KMS-11 (cell line): ENCODE data around the gene PAK1.

Source experiments
- H2AFZ ChIP-seq: fragments of 200-600 bp; sonication (generic); 2 replicates; pipeline ENCODE4 v1.6.1; 2016; ENCODE audit warnings: antibody characterized with exemption, mixed run types, low read depth
- H3K27ac ChIP-seq: fragments of 200-600 bp; sonication (generic); 2 replicates; pipeline ENCODE4 v1.6.1; 2016; ENCODE audit warnings: mild to moderate bottlenecking, mixed run types
- H3K27me3 ChIP-seq: fragments of 200-600 bp; sonication (generic); 2 replicates; pipeline ENCODE4 v1.6.1; 2017; ENCODE audit warnings: mild to moderate bottlenecking, low read depth, mixed run types, moderate library complexity; ENCODE audit not compliant: insufficient read depth
- H3K36me3 ChIP-seq: fragments of 200-600 bp; sonication (generic); 2 replicates; pipeline ENCODE4 v1.6.1; 2017; ENCODE audit warnings: mild to moderate bottlenecking, mixed run types; ENCODE audit not compliant: insufficient read depth
- H3K4me1 ChIP-seq: fragments of 200-600 bp; sonication (generic); 2 replicates; pipeline ENCODE4 v1.6.1; 2016; ENCODE audit warnings: mild to moderate bottlenecking, low read depth, mixed run types; ENCODE audit not compliant: poor library complexity, severe bottlenecking
- H3K4me2 ChIP-seq: fragments of 200-600 bp; sonication (generic); 2 replicates; pipeline ENCODE4 v1.7.0; 2016; ENCODE audit warnings: mild to moderate bottlenecking, mixed run types
- H3K4me3 ChIP-seq: fragments of 200-600 bp; sonication (generic); IDR thresholded peaks from 2 replicates; pipeline ENCODE4 v1.6.1; 2017; ENCODE audit warnings: low read depth, low read length, mixed read lengths; ENCODE audit not compliant: insufficient read depth
- H3K79me2 ChIP-seq: fragments of 200-600 bp; sonication (generic); 2 replicates; pipeline ENCODE4 v1.6.1; 2016; ENCODE audit warnings: low read depth, mixed run types; ENCODE audit not compliant: insufficient read depth
- H3K9ac ChIP-seq: fragments of 200-600 bp; sonication (generic); 2 replicates; pipeline ENCODE4 v1.6.1; 2016; ENCODE audit warnings: mild to moderate bottlenecking, mixed run types
- H4K20me1 ChIP-seq: fragments of 200-600 bp; sonication (generic); 2 replicates; pipeline ENCODE4 v1.6.1; 2016; ENCODE audit warnings: mild to moderate bottlenecking, mixed run types; ENCODE audit not compliant: insufficient read depth
- TF ChIP-seq, protein P1 (sequence below): fragments of 200-600 bp; sonication (generic); conservative IDR thresholded peaks from 2 replicates; pipeline ENCODE4 v1.6.1; 2017; ENCODE audit warnings: low read depth, mild to moderate bottlenecking, antibody characterized with exemption, low read length, moderate library complexity, mixed read lengths

Gene PAK1

DNA sequence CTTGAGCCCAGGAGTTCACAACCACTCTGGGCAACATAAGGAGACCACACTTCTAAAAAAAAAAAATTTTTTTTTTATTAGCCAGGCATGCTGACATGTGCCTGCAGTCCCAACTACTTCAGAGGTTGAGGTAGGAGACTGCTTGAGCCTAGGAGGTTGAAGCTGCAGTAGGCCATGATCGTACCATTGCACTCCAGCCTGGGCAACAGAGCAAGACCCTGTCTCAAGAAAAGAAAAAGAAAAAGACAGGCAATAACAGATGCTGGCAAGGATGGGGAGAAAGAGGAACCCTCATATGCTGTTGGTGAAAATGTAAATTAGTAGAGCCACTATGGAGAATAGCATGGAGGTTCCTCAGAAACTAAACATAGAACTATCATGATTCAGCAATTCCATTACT lies 64.8 kb downstream of the PAK1 start:
- Histone ChIP-seq H3K27ac (no peak overlapping the region), H3K79me2 (no peaks in the 10 kb centered on the region), H3K9ac (no peak overlapping the region), H4K20me1 (no peaks in the 10 kb centered on the region), H2AFZ (no peak overlapping the region), H3K4me3 (no peak overlapping the region), H3K36me3 (no peaks in the 10 kb centered on the region), H3K4me2 (no peak overlapping the region), H3K27me3 (no peaks in the 10 kb centered on the region), H3K4me1 (peaks cover 6% of the 10 kb centered on the region)
- TF ChIP-seq, protein P1, sequence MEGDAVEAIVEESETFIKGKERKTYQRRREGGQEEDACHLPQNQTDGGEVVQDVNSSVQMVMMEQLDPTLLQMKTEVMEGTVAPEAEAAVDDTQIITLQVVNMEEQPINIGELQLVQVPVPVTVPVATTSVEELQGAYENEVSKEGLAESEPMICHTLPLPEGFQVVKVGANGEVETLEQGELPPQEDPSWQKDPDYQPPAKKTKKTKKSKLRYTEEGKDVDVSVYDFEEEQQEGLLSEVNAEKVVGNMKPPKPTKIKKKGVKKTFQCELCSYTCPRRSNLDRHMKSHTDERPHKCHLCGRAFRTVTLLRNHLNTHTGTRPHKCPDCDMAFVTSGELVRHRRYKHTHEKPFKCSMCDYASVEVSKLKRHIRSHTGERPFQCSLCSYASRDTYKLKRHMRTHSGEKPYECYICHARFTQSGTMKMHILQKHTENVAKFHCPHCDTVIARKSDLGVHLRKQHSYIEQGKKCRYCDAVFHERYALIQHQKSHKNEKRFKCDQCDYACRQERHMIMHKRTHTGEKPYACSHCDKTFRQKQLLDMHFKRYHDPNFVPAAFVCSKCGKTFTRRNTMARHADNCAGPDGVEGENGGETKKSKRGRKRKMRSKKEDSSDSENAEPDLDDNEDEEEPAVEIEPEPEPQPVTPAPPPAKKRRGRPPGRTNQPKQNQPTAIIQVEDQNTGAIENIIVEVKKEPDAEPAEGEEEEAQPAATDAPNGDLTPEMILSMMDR = no peak

DNA sequence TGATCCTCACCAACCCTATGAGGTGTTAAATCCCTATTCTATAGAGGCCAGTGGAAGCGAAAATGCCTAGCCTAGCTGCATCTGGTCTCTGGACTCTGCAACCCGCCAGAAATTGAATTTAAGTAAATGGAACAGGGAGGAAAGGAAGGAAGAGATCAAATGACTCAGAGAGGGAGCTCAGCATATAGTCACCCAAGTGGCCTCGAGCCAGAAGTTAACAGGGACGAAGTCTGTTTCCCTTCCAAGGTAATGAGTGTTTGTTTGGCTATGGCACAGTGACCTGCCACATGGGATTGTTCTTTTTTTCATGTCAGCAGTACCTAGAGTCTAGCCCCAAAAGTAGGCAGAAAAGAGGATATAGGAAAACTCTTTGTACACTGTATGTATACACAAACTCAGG lies 66.3 kb downstream of the PAK1 start:
- no peaks in the 10 kb centered on the region for H4K20me1 ChIP-seq
- no peaks in the 10 kb centered on the region for H3K27me3 ChIP-seq
- H3K36me3 ChIP-seq = no peaks in the 10 kb centered on the region
- H3K4me1 ChIP-seq = peaks cover 6% of the 10 kb centered on the region
- no peak overlapping the region for H3K27ac ChIP-seq
- TF ChIP-seq, protein P1 = no peak
- no peaks in the 10 kb centered on the region for H3K79me2 ChIP-seq
- no peak overlapping the region for H2AFZ ChIP-seq
- no peak overlapping the region for H3K9ac ChIP-seq
- H3K4me3 ChIP-seq = no peak overlapping the region
- H3K4me2 ChIP-seq = no peak overlapping the region

DNA sequence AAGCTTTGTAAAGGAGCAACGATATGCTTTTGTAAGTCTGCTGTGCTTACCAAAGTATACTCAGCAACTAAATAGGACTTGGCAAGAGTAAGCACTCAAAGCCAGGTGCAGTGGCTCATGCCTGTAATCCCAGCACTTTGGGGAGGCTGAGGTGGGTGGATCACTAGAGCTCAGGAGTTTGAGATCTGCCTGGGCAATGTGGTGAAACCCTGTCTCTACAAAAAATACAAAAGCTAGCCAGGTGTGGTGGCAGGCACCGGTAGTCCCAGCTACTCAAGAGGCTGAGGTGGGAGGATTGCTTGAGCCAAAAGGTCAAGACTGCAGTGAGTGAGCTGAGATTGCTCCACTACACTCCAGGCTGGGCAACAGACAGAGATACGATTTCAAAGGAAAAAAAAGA lies 67.5 kb downstream of the PAK1 start:
- Histone ChIP-seq H3K27me3 (no peaks in the 10 kb centered on the region), H3K79me2 (no peaks in the 10 kb centered on the region)

DNA sequence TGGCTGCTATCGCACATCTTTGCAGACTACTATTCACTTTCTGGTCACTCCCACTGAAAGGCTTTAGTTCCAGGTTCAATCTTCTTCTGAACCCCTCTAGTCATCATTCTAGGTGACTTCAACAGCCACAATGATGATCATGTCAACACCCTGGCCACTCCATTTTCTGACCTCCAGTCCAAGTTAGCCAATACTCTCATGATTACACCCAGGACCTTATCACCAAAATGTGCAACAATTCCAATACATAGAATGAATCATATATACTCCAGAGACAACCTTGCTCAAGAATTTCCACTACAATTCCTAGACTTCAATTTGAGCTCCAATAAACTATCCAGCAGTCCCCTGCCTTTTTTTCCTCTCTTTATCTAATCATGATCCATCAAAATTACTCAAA lies 70.7 kb downstream of the PAK1 start:
- Histone ChIP-seq H3K79me2 (no peaks in the 10 kb centered on the region), H4K20me1 (no peaks in the 10 kb centered on the region), H3K27ac (no peak overlapping the region), H3K27me3 (no peaks in the 10 kb centered on the region), H3K4me3 (no peak overlapping the region), H3K36me3 (no peaks in the 10 kb centered on the region), H3K4me2 (no peak overlapping the region), H3K4me1 (no peaks in the 10 kb centered on the region), H2AFZ (no peak overlapping the region), H3K9ac (no peak overlapping the region)
- TF ChIP-seq, protein P1 = no peak

More for the DNA sequence above, 67.5 kb downstream of the PAK1 start:
- no peak overlapping the region for H3K27ac ChIP-seq
- H3K9ac ChIP-seq = no peak overlapping the region
- no peak overlapping the region for H2AFZ ChIP-seq
- H3K36me3 ChIP-seq = no peaks in the 10 kb centered on the region
- H3K4me3 ChIP-seq = no peak overlapping the region
- no peak overlapping the region for H3K4me2 ChIP-seq
- TF ChIP-seq, protein P1 = no peak
- H3K4me1 ChIP-seq = no peaks in the 10 kb centered on the region
- H4K20me1 ChIP-seq = no peaks in the 10 kb centered on the region

DNA sequence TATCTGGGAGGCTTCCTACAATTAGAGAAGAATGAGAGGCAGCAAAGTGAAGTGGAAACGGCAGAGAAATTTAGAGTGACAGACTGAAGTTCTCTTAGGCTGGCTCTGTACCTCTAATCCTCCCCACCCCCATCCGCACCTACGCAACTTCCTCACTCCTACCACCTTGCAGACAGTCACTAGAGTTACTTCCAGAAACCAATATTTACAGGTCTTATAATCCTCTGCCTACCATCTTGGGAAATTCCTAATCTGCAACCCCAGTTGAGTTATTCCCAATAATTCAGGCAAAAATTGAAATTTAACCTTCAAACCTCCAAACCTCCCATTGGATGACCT lies 71.7 kb downstream of the PAK1 start:
- TF ChIP-seq, protein P1 = no peak
- Histone ChIP-seq H3K9ac (no peak overlapping the region), H3K27ac (no peak overlapping the region), H3K4me3 (no peak overlapping the region), H2AFZ (no peak overlapping the region), H4K20me1 (no peaks in the 10 kb centered on the region), H3K4me2 (no peak overlapping the region), H3K27me3 (no peaks in the 10 kb centered on the region), H3K36me3 (no peaks in the 10 kb centered on the region), H3K79me2 (no peaks in the 10 kb centered on the region), H3K4me1 (no peaks in the 10 kb centered on the region)
